GM12865 (cell line): ENCODE data around the gene PCDH7.

Experiments
- DNase-seq: peaks from one replicate; pipeline ENCODE4 v3.0.0; 2010; ENCODE audit warnings: low read depth
- H3K4me3 ChIP-seq: 2 replicates; pipeline ENCODE4 v1.5.1; 2011; ENCODE audit warnings: mild to moderate bottlenecking, low read depth, low read length, control low read depth
- TF ChIP-seq, protein P1 (sequence below): IDR thresholded peaks from 2 replicates; pipeline ENCODE4 v1.5.1; 2011; ENCODE audit warnings: low read length, control low read depth, low read depth, inconsistent platforms; ENCODE audit not compliant: insufficient read depth; ENCODE audit errors: missing control alignments

PCDH7 gene

GRCh38 chr4:30727409-30727808, 7.2 kb downstream of the PCDH7 start:
- H3K4me3 ChIP-seq: no peak overlapping the region
- TF ChIP-seq, protein P1, sequence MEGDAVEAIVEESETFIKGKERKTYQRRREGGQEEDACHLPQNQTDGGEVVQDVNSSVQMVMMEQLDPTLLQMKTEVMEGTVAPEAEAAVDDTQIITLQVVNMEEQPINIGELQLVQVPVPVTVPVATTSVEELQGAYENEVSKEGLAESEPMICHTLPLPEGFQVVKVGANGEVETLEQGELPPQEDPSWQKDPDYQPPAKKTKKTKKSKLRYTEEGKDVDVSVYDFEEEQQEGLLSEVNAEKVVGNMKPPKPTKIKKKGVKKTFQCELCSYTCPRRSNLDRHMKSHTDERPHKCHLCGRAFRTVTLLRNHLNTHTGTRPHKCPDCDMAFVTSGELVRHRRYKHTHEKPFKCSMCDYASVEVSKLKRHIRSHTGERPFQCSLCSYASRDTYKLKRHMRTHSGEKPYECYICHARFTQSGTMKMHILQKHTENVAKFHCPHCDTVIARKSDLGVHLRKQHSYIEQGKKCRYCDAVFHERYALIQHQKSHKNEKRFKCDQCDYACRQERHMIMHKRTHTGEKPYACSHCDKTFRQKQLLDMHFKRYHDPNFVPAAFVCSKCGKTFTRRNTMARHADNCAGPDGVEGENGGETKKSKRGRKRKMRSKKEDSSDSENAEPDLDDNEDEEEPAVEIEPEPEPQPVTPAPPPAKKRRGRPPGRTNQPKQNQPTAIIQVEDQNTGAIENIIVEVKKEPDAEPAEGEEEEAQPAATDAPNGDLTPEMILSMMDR: no peak
- no peak for DNase-seq

GRCh38 chr4:30728311-30728710, 8.1 kb downstream of the PCDH7 start:
- no peak overlapping the region for H3K4me3 ChIP-seq
- no peak for DNase-seq
- TF ChIP-seq, protein P1: no peak

DNA sequence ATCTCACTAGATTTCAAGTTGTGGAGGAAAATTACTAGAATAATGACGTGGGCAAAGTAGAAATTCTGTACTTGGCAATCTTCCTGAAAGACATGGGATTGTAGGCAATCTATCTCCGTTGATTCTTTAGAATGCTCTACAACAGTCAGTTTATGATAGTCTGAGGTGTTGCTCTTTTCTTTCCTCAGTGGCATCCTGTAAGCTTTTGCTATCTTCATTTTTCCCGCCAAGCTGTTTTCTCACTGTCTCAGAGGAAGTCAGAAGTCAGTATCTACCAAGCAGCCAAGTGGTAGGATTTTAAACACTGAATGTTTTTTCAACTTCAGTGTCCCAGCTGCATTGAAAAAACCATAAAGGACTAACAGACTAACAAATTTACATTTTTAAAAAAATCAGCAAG, 23.7 kb downstream of the PCDH7 start:
- TF ChIP-seq, protein P1: no peak
- no peak overlapping the region for H3K4me3 ChIP-seq
- DNase-seq: no peak

- no peak overlapping the region for H3K4me3 ChIP-seq
- TF ChIP-seq, protein P1: no peak
- no peak for DNase-seq
These were observed 24.2 kb downstream of the PCDH7 start for GRCh38 chr4:30744386-30744785.

- TF ChIP-seq, protein P1: no peak
- no peak for DNase-seq
These were observed 24.9 kb downstream of the PCDH7 start for GRCh38 chr4:30744957-30745640.

GRCh38 chr4:30746735-30747134, 26.6 kb downstream of the PCDH7 start:
- H3K4me3 ChIP-seq: no peak overlapping the region
- DNase-seq: no peak
- TF ChIP-seq, protein P1: no peak

More at GRCh38 chr4:30744957-30745640, 24.9 kb downstream of the PCDH7 start:
- no peak overlapping the region for H3K4me3 ChIP-seq

GRCh38 chr4:30753316-30753715, 33.1 kb downstream of the PCDH7 start:
- DNase-seq: no peak

More at GRCh38 chr4:30753316-30753715, 33.1 kb downstream of the PCDH7 start:
- no peak overlapping the region for H3K4me3 ChIP-seq
- TF ChIP-seq, protein P1: no peak
